DMS153 treated with DMSO at 0.1 percent for 48 hours (cell line): Measurements from ENCODE around the gene CECR2.
"Not testable (repeated sequence)": the region's sequence is repeated elsewhere in the genome, so short reads cannot be mapped to it uniquely, and the experiment has no call there.

Experiments used
- DNase-seq: peaks from one replicate; lab custom pipeline; 2025; ENCODE audit not compliant: unreplicated experiment; lab: John Stamatoyannopoulos, UW

Gene CECR2

DNA sequence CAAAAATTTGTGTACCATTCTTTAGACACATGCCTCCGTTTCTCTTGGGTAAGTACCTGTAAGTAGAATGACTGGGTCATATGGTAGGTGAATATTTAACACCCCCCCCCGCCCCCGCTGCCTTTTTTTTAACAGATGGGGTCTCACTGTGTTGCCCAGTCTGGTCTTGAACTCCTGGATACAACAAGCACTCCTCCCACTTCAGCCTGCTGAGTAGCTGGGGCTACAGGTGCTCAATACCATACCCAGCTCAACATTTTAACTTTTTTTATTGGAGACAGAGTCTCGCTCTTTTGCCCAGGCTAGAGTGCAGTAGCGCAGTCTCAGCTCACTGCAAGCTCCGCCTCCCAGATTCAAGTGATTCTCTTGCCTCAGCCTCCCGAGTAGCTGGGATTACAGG lies 32.5 kb downstream of the CECR2 start:
- no peak for DNase-seq

DNA sequence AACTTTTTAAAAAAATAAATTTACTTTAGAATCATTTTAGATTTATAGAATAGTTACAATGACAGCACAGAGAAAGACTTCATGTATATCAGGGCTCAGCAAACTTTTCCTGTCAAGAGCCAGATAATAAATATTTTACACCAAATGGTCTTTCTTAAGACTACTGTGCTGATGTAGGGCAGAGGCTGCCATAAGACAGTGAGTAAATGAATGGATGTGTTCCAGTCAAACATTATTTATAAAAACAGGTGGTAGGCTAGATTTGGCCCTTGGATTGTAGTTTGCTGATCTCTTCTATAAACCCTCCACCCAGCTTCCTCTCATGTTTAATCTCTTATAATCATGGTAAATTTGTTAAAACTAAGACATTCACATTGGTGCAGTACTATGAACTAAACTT lies 33.0 kb downstream of the CECR2 start:
- DNase-seq: no peak

DNA sequence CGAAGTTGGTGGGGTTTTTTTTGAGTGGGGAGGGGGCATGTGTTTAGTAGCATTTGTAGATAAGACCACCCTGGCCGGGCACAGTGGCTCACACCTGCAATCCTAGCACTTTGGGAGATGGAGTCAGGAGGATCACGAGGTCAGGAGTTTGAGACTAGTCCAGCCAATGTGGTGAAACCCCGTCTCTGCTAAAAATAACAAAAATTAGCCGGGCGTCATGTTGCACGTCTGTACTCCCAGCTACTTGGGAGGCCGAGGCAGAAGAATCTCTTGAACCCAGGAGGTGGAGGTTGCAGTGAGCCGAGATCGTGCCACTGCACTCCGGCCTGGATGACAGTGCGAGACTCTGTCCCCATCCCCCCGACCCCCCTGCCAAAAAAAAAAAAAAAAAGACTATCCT lies 34.6 kb downstream of the CECR2 start:
- no peak for DNase-seq

DNA sequence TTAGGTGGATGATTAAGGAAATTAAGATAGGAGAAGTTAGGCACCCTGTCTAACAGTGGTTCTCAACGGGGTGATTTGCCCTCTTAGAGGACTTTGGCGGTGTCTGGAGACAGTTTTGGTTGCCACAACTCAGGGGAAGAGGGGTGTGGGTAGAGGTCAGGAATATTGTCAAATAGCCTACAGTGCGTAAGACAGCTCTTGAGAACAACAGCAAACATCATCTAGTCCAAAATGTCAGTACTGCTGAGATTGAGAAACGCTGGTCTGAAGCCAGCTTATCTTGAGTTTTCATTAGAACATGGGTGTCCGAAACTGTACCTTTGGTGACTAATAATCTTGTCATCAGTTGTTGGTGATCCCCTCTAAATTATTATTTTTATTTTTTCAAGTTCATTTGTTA lies 38.4 kb downstream of the CECR2 start:
- no peak for DNase-seq

DNA sequence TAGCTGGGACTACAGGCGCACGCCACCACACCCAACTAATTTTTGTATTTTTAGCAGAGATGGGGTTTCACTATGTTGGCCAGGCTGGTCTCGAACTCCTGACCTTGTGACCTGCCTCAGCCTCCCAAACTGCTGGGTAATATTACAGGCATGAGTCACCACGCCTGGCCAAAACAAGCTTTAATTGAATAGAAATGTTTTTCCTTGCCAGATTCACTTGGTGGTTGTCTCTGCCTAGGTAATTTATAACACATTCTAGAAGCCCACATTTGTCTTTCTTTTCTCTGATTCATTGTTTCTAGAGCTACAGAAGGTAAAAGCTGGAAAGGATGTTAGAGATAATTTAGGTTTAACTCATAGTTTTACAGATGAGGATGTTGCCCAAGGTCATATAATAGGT lies 41.3 kb downstream of the CECR2 start:
- no peak for DNase-seq

DNA sequence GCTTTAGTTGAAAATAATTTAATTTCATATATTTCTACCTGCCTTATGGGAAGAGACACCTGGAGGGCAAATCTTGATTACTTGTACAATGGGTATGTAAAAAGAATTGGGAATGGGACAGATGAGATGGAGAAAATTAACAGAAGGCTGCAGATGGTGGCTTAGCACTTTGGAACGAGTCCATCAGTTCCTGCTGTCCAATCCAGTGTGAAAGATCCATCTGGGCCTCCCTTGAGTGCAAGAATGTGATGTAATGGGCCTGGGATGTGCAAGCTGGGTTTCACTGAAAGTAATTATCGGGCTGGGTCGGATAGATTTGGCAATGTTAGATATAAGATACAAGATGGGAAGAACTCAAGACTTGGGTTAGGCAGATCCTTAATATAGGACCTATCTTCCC lies 42.0 kb downstream of the CECR2 start:
- DNase-seq: no peak

DNA sequence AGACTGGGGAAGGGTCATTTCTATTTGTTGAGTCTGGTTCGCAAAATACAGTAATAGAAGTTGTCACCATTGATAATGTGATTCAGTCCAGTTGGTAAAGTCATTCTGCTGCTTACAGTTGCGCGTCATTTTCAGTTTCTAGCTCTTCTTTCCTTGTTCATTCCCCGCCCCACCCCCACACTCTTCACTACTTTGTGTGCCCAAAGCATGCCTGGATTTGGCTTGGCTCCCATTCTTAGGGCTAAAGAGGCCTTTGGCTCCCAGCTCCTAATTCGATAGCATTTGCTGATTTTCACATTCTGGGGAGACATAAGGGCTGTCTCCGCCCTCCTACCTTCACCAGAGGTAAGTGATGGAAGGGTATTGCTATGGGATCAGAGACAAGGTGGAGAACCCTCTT lies 43.0 kb downstream of the CECR2 start:
- DNase-seq: no peak

DNA sequence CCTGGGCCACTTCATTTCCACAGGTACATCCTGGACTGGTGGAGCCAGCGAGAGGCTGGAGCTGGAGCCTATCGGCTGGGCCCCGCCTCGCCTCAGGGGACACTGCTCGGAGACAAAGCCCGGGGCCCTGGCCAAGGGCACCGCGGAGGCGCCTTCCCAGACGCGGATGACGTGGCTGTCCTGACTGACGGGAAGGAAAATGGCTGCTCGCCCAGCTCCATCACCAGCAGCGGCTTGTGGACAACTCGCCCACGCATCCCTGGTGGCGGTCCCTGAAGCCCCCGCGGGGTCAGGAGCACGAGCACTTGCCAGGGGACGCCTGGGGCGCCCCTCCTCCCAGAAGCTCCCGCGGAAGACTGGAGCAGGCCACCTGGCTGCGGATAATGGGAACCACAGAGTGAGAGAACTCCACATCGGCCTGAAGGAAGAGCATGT lies 49.6 kb downstream of the CECR2 start:
- DNase-seq: no peak

DNA sequence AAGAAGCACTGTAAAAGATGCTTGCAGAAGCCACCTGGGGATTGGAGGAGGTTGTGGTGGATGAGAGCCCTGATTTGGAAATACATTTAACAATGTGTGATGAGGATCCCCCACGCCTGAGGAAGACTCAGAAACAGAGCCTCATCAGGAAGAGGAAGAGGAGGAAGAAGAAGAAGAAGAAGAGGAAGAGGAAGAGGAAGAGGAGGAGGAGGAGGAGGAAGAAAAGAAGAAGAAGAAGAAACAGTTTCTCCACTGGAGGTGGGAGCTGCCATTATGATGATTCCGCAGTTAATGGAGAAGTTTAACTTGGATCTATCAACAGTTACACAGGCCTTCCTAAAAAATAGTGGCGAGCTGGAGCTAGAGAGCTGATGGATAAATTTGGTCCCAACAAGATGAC lies 50.1 kb downstream of the CECR2 start:
- no peak for DNase-seq

DNA sequence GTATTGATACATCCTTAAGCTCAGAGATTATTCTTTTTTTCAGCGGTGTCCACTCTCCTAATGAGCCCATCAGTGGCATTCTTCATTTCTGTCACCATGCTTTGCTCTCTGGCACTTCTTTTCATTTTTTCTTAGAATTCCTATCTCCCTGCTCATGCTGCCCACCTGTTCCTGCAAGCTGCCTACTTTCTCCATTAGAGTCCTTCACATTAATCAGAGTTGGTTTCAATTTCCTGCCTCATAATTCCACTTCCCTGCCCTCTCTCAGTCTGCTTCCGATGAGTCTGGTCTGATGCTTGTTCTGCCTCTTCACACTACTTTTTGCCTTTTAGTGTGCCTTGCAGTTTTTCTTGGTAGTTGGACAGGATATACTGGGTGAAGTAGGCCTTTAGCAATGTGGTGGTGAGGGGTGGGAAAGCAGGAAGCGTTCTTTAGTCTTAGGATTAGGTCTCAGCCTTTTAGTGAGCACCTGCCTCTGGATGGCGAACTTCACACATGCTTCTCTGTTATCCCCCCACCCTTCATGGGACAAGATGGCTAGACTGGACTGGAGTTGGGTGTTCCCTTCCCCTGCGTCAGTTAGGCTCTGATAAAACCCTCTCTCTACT lies 53.6 kb downstream of the CECR2 start:
- DNase-seq: no peak

DNA sequence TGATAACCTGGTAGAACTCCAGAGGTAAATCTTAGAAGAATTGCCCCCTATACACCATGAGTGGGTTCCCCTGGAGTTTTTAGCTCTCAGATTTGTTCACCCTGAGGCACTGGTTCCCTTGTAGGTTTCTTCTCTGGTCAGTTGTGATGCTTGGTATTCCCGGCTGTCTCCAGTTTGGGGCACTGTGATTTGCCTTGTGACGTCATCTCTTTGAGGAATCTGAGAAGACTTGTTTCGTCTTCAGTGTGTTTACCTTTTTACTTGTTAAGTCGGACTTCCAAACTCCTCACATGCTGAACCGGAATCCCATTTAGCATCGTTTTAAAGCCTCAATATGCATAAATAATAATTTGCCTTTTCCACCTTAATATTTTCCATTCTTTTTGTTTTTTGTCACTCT lies 54.4 kb downstream of the CECR2 start:
- no peak for DNase-seq

DNA sequence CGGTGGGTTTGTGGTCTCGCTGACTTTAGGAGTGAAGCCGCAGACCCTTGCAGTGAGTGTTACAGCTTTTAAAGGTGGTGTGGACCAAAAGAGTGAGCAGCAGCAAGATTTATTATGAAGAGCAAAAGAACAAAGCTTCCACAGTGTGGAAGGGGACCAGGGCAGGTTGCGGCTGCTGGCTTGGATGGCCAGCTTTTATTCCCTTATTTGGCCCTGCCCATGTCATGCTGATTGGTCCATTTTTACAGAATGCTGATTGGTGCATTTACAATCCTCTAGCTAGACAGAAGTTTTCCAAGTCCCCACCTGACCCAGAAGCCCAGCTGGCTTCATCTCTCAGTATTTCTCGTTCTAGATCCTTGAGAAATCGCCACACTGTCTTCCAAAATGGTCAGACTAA lies 58.3 kb downstream of the CECR2 start:
- not testable (repeated sequence) for DNase-seq

DNA sequence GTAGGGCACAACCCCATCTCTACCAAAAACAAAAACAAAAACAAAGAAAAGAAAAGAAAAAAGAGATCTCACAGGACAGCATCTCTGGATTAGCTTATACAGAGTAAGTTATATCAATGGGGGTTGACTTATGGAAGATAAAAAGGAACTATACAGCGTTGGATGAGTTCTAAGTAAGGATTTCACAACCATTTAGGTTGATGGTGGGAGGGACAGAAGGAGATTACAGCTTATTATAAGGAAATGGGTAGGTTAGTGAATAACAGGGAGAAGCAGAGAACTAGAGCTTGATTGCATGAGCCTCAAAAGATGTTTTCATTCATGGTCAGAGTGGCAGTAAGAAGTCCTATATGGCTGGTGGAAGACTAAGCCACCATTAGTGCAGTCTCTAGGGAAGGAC lies 60.3 kb downstream of the CECR2 start:
- DNase-seq: no peak

DNA sequence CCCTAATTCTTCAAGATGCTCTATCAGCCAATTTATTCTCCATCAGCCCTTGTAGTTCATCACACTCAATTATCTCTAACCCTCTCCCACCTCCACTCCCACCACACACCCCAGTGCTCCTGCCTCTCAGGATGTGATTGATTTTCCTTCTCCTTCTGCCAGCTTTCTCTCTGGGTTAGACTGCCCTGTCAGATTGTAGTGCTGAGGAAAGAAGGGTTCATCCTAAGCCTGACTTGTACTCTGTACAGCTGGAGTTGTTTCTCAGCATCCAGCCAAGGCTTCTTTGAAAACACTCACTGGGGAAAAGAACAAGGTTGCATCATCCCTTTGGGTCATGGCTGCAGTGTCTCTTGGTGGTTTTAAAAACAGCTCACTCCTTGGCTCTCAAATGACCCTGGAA lies 61.2 kb downstream of the CECR2 start:
- DNase-seq: no peak

DNA sequence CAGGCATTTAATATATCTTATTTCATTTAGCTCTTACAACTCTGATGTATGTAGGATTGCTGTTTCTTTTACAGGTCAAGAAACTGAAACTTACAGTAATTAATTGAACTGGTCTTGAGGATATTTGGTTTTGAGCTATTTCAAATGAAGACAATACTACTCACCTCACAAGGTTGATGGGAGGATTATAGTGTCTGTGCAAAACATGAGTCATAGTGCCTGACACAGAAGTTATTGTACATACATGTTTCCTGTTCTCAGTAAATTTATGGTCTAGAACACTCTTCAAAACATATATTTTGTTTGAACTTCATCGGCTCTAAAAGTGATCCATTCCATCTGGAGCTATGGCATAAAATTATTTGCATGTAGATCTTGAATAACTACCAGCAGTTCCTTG lies 61.9 kb downstream of the CECR2 start:
- no peak for DNase-seq

DNA sequence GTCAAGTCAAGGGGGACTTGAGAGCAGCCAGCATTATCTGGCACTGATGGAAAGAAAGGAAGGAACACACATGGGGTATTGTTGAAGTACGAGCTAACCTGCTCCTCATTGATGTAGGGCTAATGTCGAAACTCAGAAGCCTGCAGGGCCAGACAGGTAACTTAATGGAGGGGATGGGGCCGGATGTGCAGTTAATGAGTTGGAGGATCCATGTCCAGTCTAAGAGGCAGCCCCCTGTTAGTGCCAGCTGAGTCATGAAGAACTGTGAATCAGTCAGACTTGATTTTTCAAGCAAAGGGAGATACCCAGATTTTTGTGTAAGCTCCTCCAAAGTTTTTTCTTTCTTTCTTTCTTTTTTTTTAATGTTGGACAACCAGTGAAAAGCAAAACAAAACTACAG lies 65.6 kb downstream of the CECR2 start:
- DNase-seq: no peak

DNA sequence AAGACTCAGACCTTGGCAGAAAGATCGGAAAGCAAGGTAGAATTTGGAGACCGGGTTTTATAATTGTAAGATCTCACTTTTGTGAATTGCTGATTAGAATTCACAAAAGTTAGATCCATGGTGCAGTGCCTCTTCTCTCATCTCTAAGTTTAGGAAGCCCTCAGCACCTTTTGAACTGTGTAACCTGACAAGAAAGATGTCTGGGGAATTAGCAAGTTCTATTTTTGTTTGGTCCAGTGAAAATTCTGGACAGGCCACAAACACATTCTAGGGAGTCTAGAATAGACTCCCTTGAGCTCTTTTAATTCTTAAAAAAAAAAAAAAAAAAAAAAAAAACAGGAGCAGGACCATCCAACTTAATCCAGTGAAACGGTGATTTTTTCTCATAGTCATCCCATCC lies 66.1 kb downstream of the CECR2 start:
- no peak for DNase-seq

DNA sequence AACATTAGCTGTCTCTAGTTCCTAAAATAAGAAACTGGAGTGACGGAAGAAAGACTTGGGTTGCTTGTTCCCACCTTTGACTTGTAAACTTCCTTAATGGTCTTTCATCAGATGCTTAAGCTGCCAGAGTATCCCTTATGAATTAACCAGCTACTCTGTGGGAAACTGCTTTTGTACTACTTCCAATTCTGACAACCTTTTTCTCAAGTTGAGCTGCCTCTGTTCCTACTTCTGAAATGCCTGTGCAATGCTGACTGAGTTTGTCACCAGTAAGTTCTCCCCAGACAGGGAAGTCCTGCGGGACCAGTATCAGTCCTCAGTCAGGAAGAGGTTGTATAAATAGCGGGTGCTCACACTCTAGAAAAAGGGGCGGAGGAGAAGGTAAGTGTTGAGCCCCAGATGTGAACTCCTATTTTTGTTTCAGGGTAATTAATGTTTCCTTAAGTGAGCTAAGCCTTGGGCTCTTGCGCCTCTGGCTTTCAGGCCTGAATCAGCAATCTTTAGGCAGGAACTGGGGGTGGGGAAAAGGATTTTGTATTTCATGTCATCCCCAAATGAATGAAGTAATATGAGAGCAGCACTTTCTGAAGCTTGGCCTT lies 67.2 kb downstream of the CECR2 start:
- no peak for DNase-seq

DNA sequence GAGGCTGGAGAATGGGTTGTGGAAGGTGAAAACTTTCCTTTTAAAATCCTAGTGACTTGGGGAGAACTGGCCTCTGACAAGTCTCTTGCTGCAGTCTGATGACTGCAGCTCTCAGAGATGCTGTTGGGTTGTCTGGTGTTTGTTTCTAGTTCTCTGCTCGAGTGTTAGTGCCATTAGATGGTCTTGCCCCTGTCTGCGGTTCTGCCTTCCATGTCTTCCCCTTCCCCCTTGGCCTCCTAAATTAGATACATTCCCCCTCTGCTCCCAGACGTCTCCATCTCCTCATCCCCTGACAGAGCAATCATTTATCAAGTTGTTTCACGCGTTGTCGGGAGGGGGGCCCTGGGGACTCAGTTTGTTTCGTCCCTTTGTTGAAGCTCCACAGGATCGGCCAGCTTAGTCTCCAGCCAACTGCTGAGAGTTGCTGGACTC lies 67.7 kb downstream of the CECR2 start:
- DNase-seq: no peak

DNA sequence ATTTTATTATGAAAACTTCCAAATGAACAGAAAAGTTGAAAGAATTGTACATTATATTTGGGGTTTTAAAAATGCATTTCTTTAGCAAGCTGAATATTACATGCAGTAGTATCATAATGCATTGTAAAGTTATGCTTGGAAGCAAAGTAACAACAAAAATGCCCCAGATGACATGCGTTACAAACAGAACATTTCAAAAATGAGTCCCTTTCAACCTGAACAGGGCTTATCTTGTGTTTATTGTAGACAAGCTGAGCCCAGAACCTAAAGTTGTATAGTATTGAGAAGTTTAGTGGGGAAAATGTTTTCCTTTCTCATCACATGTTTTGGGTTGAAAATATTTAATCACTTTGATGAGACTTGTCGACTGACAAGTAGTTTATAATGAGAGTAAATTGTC lies 68.8 kb downstream of the CECR2 start:
- no peak for DNase-seq

DNA sequence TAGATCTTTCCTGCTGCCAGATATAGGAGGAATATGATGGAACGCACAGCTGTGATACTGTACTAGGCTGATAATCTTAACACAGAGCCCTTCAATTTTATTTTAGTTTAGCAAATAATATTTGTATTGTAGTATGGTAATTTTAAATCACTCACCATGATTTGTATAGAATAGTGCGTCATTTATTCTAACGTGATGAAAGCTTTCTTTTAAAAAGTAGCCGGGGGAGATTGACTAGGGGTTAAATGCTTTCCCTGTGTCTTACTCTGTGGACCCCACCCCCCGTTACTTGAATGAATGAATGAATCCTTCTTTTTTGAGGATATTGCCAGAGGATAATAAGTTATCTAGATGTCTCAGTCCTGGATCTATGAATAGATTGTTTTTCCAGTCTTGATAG lies 72.1 kb downstream of the CECR2 start:
- DNase-seq: no peak

DNA sequence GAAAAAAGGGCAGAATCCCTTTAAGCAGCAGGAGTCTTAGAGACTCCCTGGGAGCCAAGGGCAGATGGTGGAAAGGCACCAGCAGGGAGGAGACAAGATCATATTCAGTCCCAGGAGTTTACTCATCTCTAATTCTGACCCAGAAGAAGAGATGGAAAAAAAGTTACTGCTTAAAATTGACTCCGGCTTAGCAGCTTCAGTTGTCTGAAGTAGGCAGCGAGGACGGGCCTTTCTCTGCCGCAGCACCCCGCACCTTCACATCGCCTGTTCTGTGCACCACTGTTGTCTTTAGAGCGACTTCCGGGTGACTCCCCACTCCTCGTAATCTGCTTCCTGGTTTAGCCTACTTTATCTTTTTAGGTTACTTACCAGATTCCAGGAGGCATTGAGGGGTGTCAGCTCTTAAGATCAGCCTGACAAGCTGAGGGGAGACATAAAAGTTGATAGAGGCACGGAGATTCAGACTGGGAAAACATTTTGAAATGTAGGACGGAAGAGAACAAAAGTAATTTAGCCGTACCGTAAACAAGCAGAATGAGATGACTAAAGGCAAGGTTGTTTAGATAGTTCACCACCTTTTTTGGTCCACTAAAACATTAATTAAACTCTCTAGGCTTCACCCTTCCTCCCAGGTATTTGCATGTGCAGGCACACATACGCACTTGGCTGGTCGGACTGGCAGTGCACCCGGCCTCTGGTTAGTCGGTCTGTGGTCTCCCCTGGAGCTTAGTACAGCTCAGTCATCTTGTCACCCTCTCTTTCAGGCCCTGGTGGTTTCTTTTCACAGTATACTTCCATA lies 74.3 kb downstream of the CECR2 start:
- DNase-seq: no peak

DNA sequence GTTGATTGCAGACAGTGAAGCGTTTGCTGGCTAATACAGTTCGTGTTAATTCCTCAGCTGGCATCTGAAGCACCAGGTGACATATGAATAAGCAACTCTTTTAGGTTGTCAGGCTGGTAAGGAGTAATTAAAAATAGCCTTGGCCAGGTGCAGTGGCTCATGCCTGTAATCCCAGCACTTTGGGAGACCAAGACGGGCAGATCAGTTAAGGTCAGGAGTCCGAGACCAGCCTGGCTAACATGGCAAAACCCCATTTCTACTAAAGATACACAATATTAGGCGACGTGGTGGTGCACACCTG lies 74.9 kb downstream of the CECR2 start:
- DNase-seq: no peak
